ENCODE data around the gene SLC43A2. TPM values are rescaled to one million over a fixed set of nuclear protein-coding genes. Genes with fewer than 3 reads are reported as not detected.
A peak's percentile ranks its signal among the peaks of the same experiment; 100 is the strongest.

SLC43A2 gene
- total and polyA plus RNA-seq, 4 donors, result 17.2 to 42.8 (median 29.8) TPM

DNA sequence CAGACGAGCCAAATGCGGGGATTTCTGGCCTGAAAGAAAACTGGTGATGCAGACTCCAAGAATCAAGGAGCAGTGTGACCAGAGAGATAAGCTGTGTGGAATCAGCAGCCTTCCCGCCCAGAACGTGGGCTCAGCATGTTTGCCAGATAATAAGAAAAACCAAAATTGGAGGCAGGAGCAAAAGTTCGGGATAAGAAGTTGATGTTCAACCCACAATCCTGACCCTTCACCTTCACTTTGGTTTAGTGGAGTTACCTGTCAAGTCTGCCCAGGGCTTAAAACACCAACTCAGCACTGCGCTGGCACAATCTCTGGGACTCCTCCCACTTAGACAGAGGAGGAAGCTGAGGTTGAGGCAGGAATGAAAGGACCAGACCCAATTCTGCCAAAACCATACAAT, 3.1 kb downstream of the SLC43A2 start:
- Histone ChIP-seq H3K4me1 (ENCODE audit: control insufficient read depth, insufficient read depth, low read length) (peaks cover 37% of the 10 kb centered on the region), H3K27ac (ENCODE audit: low read depth, low read length) (no peak overlapping the region), H3K4me3 (ENCODE audit: low read depth, low read length) (no peak overlapping the region), H3K9me3 (ENCODE audit: control insufficient read depth, insufficient read depth, low read length) (no peaks in the 10 kb centered on the region), H3K36me3 (ENCODE audit: control insufficient read depth, insufficient read depth, low read length) (peaks cover 43% of the 10 kb centered on the region), H3K27me3 (ENCODE audit: control insufficient read depth, insufficient read depth, low read length) (no peaks in the 10 kb centered on the region)
- no peak for DNase-seq (ENCODE audit: low read depth in 4 of 6, low spot score in 6 of 6)
- 92% methylated on average over 5 of the region's 6 CpGs for WGBS (ENCODE audit: insufficient coverage)

DNA sequence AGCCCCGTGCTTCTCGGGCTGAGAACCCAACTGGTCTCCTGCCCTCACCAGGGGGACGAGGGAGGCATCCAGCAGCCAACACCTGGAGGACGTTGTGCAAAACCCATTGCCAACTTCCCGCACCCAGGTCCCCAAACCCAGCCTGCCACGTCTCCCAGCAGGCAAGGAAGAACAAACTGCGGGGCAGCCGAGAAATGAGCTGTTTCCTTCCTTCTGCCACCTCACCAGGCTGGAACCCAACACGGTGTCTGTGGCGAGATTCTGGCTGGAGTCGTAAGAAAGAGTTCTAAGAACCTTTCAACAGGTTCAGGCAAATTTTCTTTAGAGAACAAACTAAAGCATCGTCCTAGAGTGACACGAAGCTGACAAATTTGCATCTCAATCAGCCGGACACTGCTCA, 3.6 kb downstream of the SLC43A2 start:
- Histone ChIP-seq H3K27ac (ENCODE audit: low read depth, low read length) (no peak overlapping the region), H3K4me3 (ENCODE audit: low read depth, low read length) (no peak overlapping the region)

DNA sequence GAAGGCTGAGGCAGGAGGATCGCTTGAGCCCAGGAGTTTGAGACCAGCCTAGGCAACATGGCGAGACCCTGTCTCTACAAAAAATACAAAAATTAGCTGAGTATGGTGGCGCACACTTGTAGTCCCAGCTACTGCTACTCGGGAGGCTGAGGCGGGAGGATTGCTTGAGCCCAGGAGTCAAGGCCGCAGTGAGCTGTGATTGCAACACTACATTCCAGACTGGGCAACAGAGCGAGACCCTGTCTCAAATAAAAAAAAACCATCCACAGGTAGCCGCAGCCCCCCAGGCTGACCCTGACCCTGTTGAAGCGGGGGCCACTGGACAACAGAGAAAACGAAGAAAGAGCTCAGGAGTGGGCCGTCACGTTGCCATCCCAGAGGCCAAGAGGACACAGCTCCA, 4.0 kb downstream of the SLC43A2 start:
- H3K4me1 ChIP-seq (ENCODE audit: control insufficient read depth, insufficient read depth, low read length), result peaks cover 30% of the 10 kb centered on the region
- no peak overlapping the region for H3K4me3 ChIP-seq (ENCODE audit: low read depth, low read length)
- H3K27ac ChIP-seq (ENCODE audit: low read depth, low read length), result no peak overlapping the region
- H3K9me3 ChIP-seq (ENCODE audit: control insufficient read depth, insufficient read depth, low read length), result no peaks in the 10 kb centered on the region
- peaks cover 53% of the 10 kb centered on the region for H3K36me3 ChIP-seq (ENCODE audit: control insufficient read depth, insufficient read depth, low read length)
- WGBS (ENCODE audit: insufficient coverage), result 89% methylated on average over 10 of the region's 12 CpGs
- no peak for DNase-seq (ENCODE audit: low read depth in 4 of 6, low spot score in 6 of 6)
- H3K27me3 ChIP-seq (ENCODE audit: control insufficient read depth, insufficient read depth, low read length), result no peaks in the 10 kb centered on the region

More for the DNA sequence above, 3.6 kb downstream of the SLC43A2 start:
- 78% methylated on average over 13 of the region's 14 CpGs for WGBS (ENCODE audit: insufficient coverage)
- H3K4me1 ChIP-seq (ENCODE audit: control insufficient read depth, insufficient read depth, low read length), result peaks cover 34% of the 10 kb centered on the region
- DNase-seq (ENCODE audit: low read depth in 4 of 6, low spot score in 6 of 6), result no peak
- peaks cover 49% of the 10 kb centered on the region for H3K36me3 ChIP-seq (ENCODE audit: control insufficient read depth, insufficient read depth, low read length)
- no peaks in the 10 kb centered on the region for H3K9me3 ChIP-seq (ENCODE audit: control insufficient read depth, insufficient read depth, low read length)
- no peaks in the 10 kb centered on the region for H3K27me3 ChIP-seq (ENCODE audit: control insufficient read depth, insufficient read depth, low read length)

DNA sequence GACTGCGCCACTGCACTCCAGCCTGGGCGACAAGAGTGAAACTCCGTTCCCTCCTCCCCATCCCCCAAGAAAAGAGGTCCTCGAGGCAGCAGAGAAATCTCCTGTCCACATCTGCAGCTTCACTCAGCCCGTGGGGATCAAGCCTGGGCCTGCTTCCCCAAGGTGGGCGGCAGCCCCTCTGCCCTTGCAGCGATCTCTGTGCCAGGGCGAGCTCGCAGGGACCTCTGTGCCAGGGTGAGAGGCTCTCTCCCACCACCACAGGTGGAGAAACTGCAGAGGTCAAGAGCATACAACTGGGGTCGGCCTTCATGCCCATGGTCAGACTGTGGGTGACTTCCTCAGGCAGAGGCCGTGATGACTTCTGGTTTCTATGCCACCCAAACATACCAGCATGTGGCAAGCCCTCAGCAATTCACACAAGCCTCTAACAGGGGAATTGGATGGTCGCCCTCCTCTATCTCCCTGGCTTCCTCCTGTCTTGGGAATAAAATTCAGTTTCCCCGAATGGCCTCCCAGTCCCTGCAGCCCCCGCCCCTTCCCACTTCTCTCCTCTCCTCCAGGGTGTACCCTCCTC, 5.5 kb downstream of the SLC43A2 start:
- no peak overlapping the region for H3K27ac ChIP-seq (ENCODE audit: low read depth, low read length)
- no peaks in the 10 kb centered on the region for H3K9me3 ChIP-seq (ENCODE audit: control insufficient read depth, insufficient read depth, low read length)
- DNase-seq (ENCODE audit: low read depth in 4 of 6, low spot score in 6 of 6), result no peak
- peaks cover 60% of the 10 kb centered on the region for H3K36me3 ChIP-seq (ENCODE audit: control insufficient read depth, insufficient read depth, low read length)
- H3K4me1 ChIP-seq (ENCODE audit: control insufficient read depth, insufficient read depth, low read length), result peaks cover 25% of the 10 kb centered on the region
- no peaks in the 10 kb centered on the region for H3K27me3 ChIP-seq (ENCODE audit: control insufficient read depth, insufficient read depth, low read length)
- no peak overlapping the region for H3K4me3 ChIP-seq (ENCODE audit: low read depth, low read length)
- WGBS (ENCODE audit: insufficient coverage), result 92% methylated on average over 13 of the region's 14 CpGs

DNA sequence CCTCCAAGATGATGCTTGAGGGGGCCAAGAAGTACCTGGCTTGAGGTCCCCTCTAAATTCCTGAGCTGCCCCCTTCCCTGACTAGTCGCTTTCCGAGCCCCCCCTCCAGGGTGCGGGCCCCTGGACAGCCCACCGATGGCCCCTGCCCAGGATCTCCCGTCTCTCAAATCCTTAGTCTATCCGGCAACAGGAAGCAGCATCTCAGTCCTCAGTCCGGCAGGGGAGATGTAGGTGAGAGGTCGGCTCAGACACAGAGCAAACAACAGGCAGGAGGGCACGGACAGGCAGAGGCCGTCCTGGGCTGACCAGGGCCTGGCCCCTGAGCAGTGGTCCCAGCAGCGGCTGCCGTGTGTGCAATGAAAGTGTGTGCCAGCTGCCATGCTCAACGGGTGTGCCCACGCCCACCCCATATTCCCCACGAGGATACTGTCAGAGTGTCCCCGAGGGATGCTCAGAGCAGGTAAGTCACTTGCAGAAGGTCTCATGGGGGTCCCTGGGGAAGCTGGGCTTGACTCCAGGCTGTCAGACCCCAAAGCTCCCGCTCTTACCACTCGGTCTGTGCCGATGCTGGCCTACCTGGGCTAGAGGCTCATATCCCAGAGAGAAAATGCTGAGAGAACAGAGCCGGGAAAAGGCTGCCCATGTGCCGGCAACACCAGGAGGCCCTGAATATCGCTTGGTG, 7.2 kb downstream of the SLC43A2 start:
- 83% methylated on average over 22 of the region's 22 CpGs for WGBS (ENCODE audit: insufficient coverage)
- peaks cover 72% of the 10 kb centered on the region for H3K36me3 ChIP-seq (ENCODE audit: control insufficient read depth, insufficient read depth, low read length)

DNA sequence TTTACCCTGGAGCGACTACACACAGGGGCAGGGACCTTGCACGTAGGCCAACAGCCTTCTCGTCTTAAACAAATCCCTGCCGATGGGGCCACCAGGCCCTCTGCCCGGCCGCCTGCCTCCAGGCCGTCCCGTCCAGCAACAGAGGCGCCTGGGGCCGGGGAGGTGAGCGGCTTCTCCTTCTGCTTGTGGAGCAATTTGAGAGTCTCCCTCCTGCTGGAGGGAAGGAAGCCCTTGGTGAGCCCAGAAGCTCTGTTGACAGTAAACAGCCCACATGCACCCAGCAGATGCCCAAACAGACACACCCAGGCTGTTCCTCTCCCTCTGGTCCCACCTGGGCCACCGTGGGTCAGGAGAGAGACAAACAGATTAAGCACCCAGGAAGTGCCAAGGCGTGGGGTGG, 8.1 kb downstream of the SLC43A2 start:
- H3K27ac ChIP-seq (ENCODE audit: low read depth, low read length), result no peak overlapping the region

More for the DNA sequence above, 7.2 kb downstream of the SLC43A2 start:
- H3K27ac ChIP-seq (ENCODE audit: low read depth, low read length), result peak overlapping the region; percentile 15
- H3K9me3 ChIP-seq (ENCODE audit: control insufficient read depth, insufficient read depth, low read length), result no peaks in the 10 kb centered on the region
- DNase-seq (ENCODE audit: low read depth in 4 of 6, low spot score in 6 of 6), result no peak
- H3K27me3 ChIP-seq (ENCODE audit: control insufficient read depth, insufficient read depth, low read length), result no peaks in the 10 kb centered on the region
- H3K4me3 ChIP-seq (ENCODE audit: low read depth, low read length), result no peak overlapping the region
- peaks cover 10% of the 10 kb centered on the region for H3K4me1 ChIP-seq (ENCODE audit: control insufficient read depth, insufficient read depth, low read length)

DNA sequence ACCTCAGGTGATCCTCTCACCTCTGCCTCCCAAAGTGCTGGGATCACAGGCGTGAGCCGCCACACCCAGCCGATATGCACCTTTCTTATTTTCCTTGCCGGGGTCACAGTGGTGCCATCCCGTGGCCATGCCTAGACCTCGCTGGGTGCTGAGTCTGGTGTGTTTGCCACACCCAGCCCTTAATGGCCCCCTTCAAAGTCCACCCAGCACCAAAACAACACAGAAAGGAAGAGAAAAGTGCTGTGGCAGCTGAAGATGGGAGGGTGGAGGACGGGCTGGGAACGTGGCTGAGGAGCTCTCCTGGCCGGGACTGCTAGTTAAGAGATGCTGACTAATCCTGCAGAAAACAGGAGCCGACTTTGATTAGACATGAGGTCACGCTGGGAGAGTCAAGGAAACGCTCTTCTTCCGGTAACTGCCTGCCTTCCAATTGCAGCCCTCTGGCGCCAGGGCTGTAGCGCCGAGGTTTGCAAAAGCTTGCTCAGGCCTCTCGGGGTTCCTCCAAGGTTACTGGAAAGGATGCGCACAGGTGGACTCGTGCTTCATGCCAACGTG, 10.9 kb downstream of the SLC43A2 start:
- Histone ChIP-seq H3K27ac (ENCODE audit: low read depth, low read length) (no peak overlapping the region), H3K9me3 (ENCODE audit: control insufficient read depth, insufficient read depth, low read length) (no peaks in the 10 kb centered on the region), H3K36me3 (ENCODE audit: control insufficient read depth, insufficient read depth, low read length) (peaks cover 79% of the 10 kb centered on the region), H3K4me3 (ENCODE audit: low read depth, low read length) (no peak overlapping the region), H3K4me1 (ENCODE audit: control insufficient read depth, insufficient read depth, low read length) (peaks cover 7% of the 10 kb centered on the region), H3K27me3 (ENCODE audit: control insufficient read depth, insufficient read depth, low read length) (no peaks in the 10 kb centered on the region)
- no peak for DNase-seq (ENCODE audit: low read depth in 4 of 6, low spot score in 6 of 6)
- 79% methylated on average over 18 of the region's 20 CpGs for WGBS (ENCODE audit: insufficient coverage)

More for the DNA sequence above, 8.1 kb downstream of the SLC43A2 start:
- Histone ChIP-seq H3K9me3 (ENCODE audit: control insufficient read depth, insufficient read depth, low read length) (no peaks in the 10 kb centered on the region), H3K4me3 (ENCODE audit: low read depth, low read length) (no peak overlapping the region), H3K4me1 (ENCODE audit: control insufficient read depth, insufficient read depth, low read length) (peaks cover 7% of the 10 kb centered on the region), H3K36me3 (ENCODE audit: control insufficient read depth, insufficient read depth, low read length) (peaks cover 78% of the 10 kb centered on the region), H3K27me3 (ENCODE audit: control insufficient read depth, insufficient read depth, low read length) (no peaks in the 10 kb centered on the region)
- DNase-seq (ENCODE audit: low read depth in 4 of 6, low spot score in 6 of 6), result no peak
- WGBS (ENCODE audit: insufficient coverage), result 90% methylated on average over 12 of the region's 13 CpGs

DNA sequence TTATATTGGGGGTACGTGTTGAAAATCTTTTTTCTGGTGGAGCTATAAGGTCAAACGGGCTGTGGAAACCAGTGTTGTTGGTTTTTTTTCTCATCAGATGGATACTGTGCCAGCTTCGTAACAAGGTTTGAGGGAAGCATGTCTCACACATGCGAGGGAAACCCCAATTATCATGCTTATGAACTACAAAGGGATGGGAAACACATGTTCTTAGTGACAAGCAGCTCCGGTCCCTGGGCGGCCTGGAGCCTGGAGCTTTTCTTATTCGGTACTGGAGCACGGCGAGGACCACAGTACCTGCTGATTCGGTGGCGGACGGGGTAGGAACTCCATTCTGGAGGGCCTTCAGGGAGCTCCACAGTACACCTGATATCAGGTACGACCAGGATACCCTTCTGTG, 12.5 kb downstream of the SLC43A2 start:
- Histone ChIP-seq H3K36me3 (ENCODE audit: control insufficient read depth, insufficient read depth, low read length) (peaks cover 83% of the 10 kb centered on the region), H3K27me3 (ENCODE audit: control insufficient read depth, insufficient read depth, low read length) (no peaks in the 10 kb centered on the region), H3K4me3 (ENCODE audit: low read depth, low read length) (no peak overlapping the region), H3K27ac (ENCODE audit: low read depth, low read length) (no peak overlapping the region), H3K9me3 (ENCODE audit: control insufficient read depth, insufficient read depth, low read length) (no peaks in the 10 kb centered on the region), H3K4me1 (ENCODE audit: control insufficient read depth, insufficient read depth, low read length) (peaks cover 8% of the 10 kb centered on the region)
- no peak for DNase-seq (ENCODE audit: low read depth in 4 of 6, low spot score in 6 of 6)
- 87% methylated on average over 10 of the region's 13 CpGs for WGBS (ENCODE audit: insufficient coverage)

DNA sequence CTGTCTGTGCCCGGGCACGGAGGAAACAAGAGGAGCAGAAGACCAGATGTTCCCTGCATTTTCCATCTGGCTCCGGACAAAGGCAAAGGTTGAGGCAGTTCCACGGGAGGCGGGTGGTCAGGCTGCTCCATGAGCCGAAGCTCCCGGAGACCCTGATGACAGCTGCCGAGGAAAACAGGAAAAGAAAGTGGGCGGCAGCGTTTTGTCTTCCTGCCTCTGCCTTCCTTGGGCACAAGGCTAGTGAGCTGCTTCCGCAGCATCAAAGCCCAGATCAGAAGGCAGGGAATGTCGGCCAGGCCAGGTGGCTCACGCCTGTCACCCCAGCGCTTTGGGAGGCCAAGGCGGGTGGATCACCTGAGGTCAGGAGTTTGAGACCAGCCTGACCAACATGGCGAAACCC, 16.2 kb downstream of the SLC43A2 start:
- Histone ChIP-seq H3K4me1 (ENCODE audit: control insufficient read depth, insufficient read depth, low read length) (peaks cover 20% of the 10 kb centered on the region), H3K9me3 (ENCODE audit: control insufficient read depth, insufficient read depth, low read length) (no peaks in the 10 kb centered on the region), H3K27me3 (ENCODE audit: control insufficient read depth, insufficient read depth, low read length) (no peaks in the 10 kb centered on the region), H3K36me3 (ENCODE audit: control insufficient read depth, insufficient read depth, low read length) (peaks cover 75% of the 10 kb centered on the region), H3K27ac (ENCODE audit: low read depth, low read length) (no peak overlapping the region), H3K4me3 (ENCODE audit: low read depth, low read length) (no peak overlapping the region)
- 80% methylated on average over 15 of the region's 16 CpGs for WGBS (ENCODE audit: insufficient coverage)
- DNase-seq (ENCODE audit: low read depth in 4 of 6, low spot score in 6 of 6), result no peak

DNA sequence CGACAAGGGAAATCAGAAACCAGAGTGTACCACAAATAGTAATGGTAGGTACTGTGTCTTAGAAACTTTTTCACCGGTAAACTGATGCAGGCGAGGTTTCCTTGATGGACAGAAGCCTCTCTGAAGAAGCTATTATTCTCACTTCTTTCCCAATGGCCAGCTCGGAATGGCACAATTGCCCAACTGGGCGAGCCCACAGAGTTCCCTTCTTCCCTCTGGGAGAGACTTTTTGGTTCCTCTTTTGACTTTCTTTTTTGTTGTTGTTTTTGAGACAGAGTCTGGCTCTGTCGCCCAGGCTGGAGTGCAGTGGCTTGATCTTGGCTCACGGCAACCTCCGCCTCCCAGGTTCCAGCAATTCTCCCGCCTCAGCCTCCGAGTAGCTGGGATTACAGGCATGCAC, 16.9 kb downstream of the SLC43A2 start:
- Histone ChIP-seq H3K4me3 (ENCODE audit: low read depth, low read length) (no peak overlapping the region), H3K27ac (ENCODE audit: low read depth, low read length) (no peak overlapping the region), H3K36me3 (ENCODE audit: control insufficient read depth, insufficient read depth, low read length) (peaks cover 71% of the 10 kb centered on the region), H3K4me1 (ENCODE audit: control insufficient read depth, insufficient read depth, low read length) (peaks cover 27% of the 10 kb centered on the region), H3K27me3 (ENCODE audit: control insufficient read depth, insufficient read depth, low read length) (no peaks in the 10 kb centered on the region), H3K9me3 (ENCODE audit: control insufficient read depth, insufficient read depth, low read length) (no peaks in the 10 kb centered on the region)
- WGBS (ENCODE audit: insufficient coverage), result 91% methylated on average over 3 of the region's 10 CpGs
- no peak for DNase-seq (ENCODE audit: low read depth in 4 of 6, low spot score in 6 of 6)
